RPMI8226 (cell line): ENCODE data around the gene NLRP11.
"Not testable (repeated sequence)": the region's sequence is repeated elsewhere in the genome, so short reads cannot be mapped to it uniquely, and the experiment has no call there.

Source experiments
- DNase-seq: peaks from one replicate; pipeline ENCODE4 v3.0.0-alpha.2; 2015

The NLRP11 gene

DNA sequence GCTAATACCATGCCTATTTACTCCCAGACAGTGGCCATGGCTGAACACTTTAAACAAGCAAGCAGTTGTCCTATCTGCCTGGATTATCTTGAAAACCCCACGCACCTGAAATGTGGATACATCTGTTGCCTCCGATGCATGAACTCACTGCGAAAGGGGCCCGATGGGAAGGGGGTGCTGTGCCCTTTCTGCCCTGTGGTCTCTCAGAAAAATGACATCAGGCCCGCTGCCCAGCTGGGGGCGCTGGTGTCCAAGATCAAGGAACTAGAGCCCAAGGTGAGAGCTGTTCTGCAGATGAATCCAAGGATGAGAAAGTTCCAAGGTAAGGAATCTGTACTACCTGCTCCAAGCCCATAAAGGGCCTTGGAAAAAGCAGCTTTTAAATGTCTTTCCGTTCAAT, 54.3 kb downstream of the NLRP11 start:
- DNase-seq, result peak; percentile 47

DNA sequence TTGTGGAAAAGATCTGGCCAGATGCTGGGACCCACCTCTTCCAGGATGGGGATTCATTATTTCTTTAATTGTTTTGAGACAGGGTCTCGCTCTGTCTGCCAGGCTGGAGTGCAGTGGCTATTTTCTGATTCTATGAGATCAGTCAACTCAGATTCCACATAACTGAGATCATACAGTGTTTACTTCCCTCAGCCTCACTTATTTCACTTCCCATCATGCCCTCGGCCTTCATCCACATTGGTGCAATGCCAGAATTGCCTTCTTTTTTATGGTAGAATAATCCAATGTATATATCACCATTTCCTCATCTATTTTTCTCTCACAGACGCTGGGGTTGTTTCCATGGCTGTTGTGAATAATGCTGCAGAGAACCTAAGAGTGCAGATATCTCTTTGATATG, 62.2 kb downstream of the NLRP11 start:
- DNase-seq, result not testable (repeated sequence)

DNA sequence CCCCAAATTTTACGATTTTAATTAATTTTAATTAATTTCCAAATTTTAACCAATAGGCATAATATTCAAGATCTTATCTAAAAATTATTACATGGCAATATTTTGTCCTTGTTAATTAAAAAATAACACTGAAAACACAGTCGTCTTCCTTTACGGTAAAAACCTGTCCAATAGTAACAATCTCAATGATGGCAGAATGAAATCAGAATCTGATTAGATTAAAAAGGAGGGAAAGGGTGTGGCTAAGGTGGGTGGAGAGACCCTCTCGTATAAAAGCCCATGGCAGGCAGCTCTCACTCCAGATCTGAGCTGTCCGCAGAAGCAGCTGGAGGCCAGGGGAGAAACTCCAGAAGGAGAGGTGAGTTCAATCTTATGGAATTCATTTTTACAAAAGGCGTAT, 63.0 kb downstream of the NLRP11 start, which contains the start of gene RFPL4AL1:
Gene RFPL4AL1 (plus strand): TSS at position 301 of the 400 bp plus-strand sequence. CDS start 2,687 bp downstream, outside the sequence.
- DNase-seq, result not testable (repeated sequence)

- DNase-seq, result no peak
These were observed 65.3 kb downstream of the NLRP11 start for GRCh38 chr19:55766466-55766865.

- not testable (repeated sequence) for DNase-seq
These were observed 73.0 kb downstream of the NLRP11 start, which contains the start of gene RFPL4A for GRCh38 chr19:55758797-55759196. RFPL4A (plus strand) TSS chr19:55759097; CDS start chr19:55761801, 2,704 bp downstream.

DNA sequence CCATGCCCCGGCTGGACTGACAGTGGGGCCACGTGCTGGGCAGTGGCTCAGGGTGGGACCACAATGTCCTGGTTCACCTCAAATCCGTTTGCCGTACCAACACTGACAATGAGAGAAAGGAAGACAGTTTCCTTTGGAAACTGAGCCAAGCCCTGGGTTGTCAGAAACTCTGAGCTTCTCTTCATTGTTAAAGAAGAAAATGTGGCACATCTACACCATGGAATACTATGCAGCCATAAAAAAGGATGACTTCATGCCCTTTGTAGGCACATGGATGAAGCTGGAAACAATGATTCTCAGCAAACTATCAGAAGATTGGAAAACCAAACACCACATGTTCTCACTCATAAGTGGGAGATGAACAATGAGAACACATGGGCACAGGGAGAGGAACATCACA, 75.0 kb downstream of the NLRP11 start:
- DNase-seq, result not testable (repeated sequence)

GRCh38 chr19:55753401-55753800, 78.4 kb downstream of the NLRP11 start:
- no peak for DNase-seq

GRCh38 chr19:55750715-55751114, 81.1 kb downstream of the NLRP11 start:
- DNase-seq, result no peak

GRCh38 chr19:55738302-55738701, 93.5 kb downstream of the NLRP11 start, which contains the start of gene NLRP9:
NLRP9 (minus strand) TSS chr19:55738402; CDS start chr19:55738374, 28 bp downstream.
- no peak for DNase-seq
